Activated CD8-positive, alpha-beta memory T cell treated with anti-CD3 and anti-CD28 coated beads, Interleukin-2, amount 50 U/mL, for 24 hours (primary cell): Measurements from ENCODE around the gene NUDT8.
A peak's percentile ranks its signal among the peaks of the same experiment; 100 is the strongest.

Source experiments
- DNase-seq: peaks from one replicate; pipeline ENCODE4 v3.0.0-alpha.2; 2020; ENCODE audit errors: extremely low read depth

Gene NUDT8, protein sequence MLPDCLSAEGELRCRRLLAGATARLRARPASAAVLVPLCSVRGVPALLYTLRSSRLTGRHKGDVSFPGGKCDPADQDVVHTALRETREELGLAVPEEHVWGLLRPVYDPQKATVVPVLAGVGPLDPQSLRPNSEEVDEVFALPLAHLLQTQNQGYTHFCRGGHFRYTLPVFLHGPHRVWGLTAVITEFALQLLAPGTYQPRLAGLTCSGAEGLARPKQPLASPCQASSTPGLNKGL

DNA sequence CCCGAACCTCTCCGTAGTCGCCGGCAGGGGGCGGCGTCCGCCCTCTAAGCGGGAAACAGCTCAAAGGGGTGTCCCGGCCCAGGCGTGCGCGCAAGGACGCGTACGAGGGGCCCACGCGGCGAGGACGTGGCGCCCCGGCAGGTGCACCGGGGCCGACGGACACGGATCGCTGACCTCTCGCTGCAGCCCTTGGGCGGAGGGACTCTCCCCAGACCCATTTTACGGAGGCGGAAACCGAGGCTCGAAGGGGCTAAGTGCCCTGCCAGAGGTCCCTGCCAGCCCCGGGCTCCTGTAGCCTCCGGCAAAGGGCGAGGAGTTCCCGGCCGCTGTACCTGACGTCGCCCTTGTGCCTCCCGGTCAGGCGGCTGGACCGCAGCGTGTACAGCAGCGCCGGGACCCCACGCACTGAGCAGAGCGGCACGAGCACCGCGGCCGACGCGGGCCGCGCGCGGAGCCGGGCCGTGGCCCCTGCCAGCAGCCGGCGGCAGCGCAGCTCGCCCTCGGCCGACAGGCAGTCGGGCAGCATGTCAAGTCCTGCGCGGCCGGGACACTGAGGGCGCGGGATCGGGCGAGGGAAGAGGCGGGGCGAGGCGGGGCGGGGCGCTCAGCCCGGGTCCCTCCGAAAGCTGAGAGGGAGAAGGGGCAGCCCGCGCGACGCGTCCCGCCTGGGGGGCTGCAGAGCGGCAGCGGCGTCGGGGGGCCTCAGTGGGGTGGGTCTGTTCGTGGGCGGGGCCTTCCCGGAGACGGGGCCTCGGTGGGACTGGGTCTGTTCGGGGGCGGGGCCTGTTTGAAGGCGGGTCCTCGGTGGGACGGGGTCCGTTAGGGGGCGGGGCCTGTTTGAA is at the start of gene NUDT8:
Gene NUDT8, minus strand, starts transcription at position 552 of the 842 bp plus-strand sequence. Its CDS starts 26 bp downstream, at position 526.
- peak; percentile 74 for DNase-seq

- DNase-seq, result no peak
These were observed 45.5 kb upstream of the NUDT8 start for GRCh38 chr11:67675058-67675747.

DNA sequence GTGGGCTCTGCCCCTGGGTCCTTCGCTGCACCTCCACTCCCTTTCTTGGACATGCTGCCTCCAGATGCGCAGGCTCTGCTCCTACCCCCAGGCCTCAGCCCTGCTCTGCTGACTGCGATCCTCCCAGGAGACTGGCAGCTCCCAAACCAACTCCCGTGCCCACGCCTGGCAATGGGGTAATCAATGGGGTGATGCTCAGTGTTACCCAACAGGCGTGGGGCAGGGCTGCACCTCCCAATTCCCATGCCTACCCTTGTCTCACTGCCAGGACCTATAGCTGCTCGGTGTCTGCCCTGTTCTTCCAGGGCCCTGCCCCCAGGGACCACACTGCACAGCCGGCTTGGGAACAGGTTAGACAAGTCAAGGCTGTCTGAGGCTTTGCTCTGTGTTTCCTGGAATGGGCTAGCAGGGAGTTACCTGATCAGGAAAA is 44.7 kb upstream of the NUDT8 start, which contains the start of gene ALDH3B2:
Gene ALDH3B2, minus strand, starts transcription at position 182 of the 430 bp plus-strand sequence. CDS start 7,688 bp downstream, outside the sequence.
- no peak for DNase-seq

DNA sequence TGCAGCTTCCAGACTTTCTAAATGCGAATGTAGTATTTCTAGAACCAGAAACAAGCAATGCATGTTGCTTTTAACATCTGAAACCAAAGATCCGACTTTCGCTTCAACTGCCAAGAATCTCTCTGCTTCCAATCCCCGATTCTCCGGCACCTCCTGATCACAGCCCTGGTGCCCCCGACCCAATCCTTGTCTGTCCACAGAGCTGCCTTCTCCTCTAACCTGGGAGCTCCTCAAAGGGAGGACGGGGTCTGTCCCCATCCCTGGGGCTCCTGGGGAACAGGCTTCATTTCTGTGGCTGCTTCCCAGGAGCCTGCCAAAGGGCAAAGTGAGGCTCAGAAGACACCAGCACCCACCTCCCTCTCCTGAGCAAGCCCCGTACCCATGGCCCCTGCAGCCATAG is 44.2 kb upstream of the NUDT8 start:
- no peak for DNase-seq

DNA sequence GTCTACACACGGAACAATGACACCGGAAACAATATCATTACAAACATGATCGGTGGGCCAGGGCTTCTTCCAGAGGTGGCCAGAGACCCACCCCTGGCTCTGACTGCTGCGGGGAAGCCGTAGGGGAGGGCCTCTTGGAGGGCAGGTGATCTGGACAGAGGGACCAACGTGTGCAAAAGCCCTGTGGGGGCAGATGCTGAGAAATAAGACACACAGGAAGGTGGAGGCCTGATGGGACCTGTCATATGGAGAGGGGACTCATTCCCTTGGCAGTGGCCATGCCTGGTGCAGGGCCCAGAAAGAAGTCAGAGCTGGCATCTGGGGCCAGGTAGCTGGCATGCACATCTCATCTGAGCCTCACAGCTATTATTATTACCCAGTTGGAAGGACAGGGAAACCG is 43.6 kb upstream of the NUDT8 start:
- DNase-seq, result no peak

DNA sequence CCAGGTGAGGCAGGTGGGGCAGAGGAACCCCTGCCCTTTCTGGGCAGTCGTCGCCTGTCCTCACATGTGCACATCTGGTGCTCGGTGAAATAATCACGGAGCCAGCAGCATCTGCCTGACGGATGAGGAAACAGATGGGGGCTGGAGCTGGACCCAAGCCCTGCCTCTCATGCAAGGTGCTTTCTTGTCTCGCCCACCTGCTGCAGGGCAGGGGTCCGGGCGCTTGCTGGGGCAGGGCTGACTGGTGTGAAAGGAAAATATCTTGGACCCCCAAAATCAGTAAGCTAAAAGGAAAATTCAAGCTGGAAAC is 41.4 kb upstream of the NUDT8 start:
- no peak for DNase-seq

DNA sequence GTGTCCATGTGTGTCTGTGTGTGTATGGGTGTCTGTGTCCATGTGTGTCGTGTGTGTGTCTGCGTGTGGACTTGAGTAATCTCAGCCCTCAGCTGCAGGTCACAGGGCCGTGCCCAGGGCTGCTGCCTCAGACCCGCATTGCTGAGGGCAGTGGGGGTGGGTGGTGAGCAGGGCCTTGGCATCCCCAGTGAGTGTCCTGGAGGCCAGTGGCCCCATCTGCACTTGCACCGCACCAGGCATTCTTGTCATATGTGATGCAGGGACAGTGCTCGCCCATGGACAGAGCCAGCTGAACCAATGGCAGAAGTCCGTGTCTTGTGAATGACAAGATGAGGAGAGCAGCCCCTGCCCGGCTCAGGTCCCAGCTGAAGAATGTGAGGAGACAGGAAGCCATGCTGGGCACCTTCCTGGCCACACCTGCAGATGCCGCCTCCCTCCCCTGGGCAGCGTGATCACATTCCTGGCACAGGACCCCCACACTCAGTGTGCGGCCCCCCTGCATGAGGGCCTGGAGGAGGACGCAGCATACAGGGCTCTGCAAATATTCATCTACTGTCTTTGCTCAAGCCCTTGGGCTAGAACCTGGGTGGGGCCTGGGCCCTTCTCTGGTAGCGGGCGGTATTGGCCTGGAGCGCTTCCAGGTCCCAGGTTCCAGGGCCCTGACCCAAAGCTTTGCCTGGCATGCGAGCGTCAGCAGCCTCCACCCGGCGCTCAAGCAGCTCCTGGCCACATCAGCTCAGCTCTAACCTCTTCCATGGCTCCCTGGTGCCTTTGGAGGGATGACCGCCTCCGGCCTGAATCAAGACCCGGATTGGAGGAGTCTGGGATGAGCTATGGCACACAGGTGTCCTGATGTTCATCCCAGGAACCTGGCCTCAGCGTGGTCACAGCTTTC is 40.8 kb upstream of the NUDT8 start:
- no peak for DNase-seq

- DNase-seq, result no peak
These were observed 38.4 kb upstream of the NUDT8 start for GRCh38 chr11:67668192-67668551.

GRCh38 chr11:67667490-67668191 is 37.9 kb upstream of the NUDT8 start:
- no peak for DNase-seq

- DNase-seq, result no peak
These were observed 37.1 kb upstream of the NUDT8 start for GRCh38 chr11:67666676-67667489.

DNA sequence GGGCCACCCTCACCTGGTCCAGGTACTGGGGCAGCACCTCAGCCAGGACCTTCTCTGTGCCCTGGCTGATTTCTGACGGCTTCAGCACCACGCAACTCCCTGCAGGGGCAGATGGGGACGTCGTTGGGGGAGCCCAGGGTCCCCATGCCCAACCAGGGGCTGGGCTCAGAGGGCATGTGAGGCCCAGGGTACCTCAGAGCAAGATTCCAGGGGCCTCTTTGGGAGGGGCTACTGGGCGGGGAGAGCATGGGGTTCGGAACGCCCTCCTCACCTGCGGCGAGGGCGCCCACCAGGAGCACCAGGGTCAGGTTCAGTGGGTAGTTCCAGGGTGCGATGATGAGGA is 36.5 kb upstream of the NUDT8 start:
- DNase-seq, result no peak

DNA sequence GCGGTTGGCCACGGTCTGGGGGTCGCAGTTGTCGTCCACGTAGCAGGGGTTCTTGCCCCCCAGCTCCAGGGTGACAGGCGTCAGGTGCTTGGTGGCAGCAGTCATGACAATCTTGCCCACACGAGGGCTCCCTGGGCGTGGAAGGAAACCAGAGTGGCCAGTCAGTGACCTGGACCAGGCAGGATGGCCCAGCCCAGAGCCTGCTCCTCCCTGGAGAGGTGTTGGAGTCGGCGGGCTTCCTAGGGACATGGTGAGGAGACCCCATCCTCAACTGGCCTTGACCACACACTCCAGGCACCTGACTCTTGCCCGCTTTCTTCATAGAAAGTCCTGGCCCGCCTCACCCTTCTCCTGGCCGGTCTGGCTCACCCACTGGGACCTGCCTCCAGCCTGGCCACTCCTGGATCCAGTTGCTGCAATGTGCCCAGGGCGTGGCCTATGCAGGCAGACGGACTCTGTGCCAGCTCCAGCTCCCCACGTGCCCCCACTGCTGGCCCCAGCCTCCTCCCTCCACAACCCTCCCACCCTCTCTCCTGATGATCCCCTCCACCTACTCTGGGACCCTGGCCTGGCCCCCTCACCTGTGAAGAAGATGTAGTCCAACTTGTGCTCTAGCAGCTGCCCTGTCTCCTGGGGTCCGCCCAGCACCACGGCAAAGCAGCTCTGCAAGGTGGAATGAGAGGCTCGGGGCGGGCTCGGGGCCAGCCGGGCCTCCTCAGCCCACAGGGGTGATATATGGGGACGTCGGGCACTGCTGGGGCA is 36.0 kb upstream of the NUDT8 start:
- DNase-seq, result no peak

DNA sequence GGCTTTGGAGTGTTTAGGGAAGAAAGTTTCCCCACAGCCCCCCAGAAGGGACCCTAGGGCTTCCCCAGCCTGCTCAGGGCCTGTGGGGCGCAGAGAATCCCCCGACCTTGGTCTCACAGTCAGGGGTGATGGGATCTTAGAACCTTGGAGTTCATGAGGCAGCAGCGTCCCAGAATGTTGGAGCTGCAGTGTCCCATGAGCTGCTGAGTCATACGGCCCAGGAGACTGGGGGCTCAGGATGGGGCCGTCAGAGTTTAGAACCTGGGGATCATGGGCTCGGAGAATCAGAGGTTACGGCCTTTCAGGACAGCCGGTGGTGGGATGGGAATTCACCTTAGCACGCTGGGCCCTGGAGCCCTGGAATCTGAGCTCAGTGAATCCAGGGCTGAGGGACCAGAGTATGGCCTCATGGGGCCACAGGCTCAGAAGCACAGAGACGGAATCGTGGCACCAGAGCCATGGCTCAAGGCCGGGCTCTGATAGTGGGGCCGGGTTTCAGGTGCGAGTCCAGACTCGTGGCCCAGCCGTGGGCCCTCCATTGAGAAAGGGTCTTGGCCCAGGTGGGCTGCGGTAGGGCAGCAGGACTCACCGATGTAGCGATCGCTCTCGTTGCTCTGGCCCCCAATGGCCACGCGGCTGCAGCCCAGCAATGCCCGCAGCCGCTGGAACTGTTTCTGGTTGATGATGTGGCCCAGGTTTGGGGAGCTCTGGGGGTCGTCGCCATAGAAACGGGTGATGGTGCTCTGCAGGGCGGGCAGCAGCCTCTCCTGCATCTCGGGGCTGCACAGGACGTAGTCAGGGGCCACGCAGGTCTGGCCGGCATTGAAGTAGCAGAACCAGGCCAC is 35.2 kb upstream of the NUDT8 start:
- no peak for DNase-seq

GRCh38 chr11:67664213-67664585 is 34.5 kb upstream of the NUDT8 start:
- DNase-seq, result no peak

- DNase-seq, result no peak
These were observed 33.9 kb upstream of the NUDT8 start for GRCh38 chr11:67663532-67664212.

- no peak for DNase-seq
These were observed 33.2 kb upstream of the NUDT8 start for GRCh38 chr11:67662835-67663531.

DNA sequence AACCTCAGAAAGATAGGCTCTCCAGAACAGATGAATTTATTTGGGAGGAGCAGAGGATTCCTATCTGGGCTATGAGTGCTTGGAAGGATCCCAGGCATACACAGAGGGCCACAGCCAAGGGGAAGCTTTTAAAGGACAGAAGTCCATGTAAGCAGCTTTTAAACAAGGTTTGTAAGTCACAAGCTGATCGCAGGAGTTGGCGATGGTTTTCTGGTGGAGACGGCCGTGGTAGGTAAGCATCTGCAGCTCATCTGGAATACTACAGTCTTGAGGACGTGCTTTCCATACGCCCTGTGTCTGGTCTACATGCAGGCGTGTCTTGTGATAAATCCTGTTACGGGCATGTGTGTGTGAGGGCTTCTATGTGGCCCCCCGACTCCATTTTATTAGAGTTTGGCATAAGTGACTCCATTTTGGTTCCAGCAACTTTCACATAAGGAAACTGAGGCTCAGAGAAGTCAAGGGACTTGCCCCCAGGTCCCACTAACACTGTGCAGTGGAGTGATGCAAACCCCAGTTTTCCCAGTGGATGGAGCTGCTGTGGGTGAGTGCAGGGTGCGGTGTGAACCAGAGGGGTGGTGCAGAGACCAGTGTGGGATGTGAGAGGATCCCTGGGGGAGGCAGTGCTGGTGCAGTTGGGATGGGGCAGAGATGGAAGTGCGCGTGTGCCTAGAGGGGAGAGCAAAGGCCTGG is 32.6 kb upstream of the NUDT8 start:
- no peak for DNase-seq
